IPS-18c (cell line): ENCODE measurements around the gene TNNT2.

Source experiments
- H3K4me3 ChIP-seq: 2 replicates; pipeline ENCODE4 v1.7.0; 2013; ENCODE audit warnings: low read depth, mild to moderate bottlenecking, low read length, moderate library complexity; ENCODE audit not compliant: insufficient read depth
- H3K9me3 ChIP-seq: one replicate; pipeline ENCODE4 v1.6.1; 2013; ENCODE audit warnings: mild to moderate bottlenecking, low read length, moderate library complexity; ENCODE audit not compliant: control insufficient read depth, insufficient read depth

The TNNT2 gene

GRCh38 chr1:201353186-201353940 is 24.1 kb downstream of the TNNT2 start:
- Histone ChIP-seq H3K4me3 (no peak overlapping the region), H3K9me3 (peaks cover 2% of the 10 kb centered on the region)

GRCh38 chr1:201351617-201352016 is 25.9 kb downstream of the TNNT2 start:
- H3K9me3 ChIP-seq, result peaks cover 2% of the 10 kb centered on the region
- H3K4me3 ChIP-seq, result no peak overlapping the region

GRCh38 chr1:201350884-201351283 is 26.6 kb downstream of the TNNT2 start:
- Histone ChIP-seq H3K4me3 (no peak overlapping the region), H3K9me3 (peaks cover 2% of the 10 kb centered on the region)

- H3K9me3 ChIP-seq, result peaks cover 2% of the 10 kb centered on the region
- H3K4me3 ChIP-seq, result no peak overlapping the region
Measured at GRCh38 chr1:201350361-201350725, 27.1 kb downstream of the TNNT2 start.

GRCh38 chr1:201349092-201349491 is 28.4 kb downstream of the TNNT2 start:
- peaks cover 2% of the 10 kb centered on the region for H3K9me3 ChIP-seq
- H3K4me3 ChIP-seq, result no peak overlapping the region

- Histone ChIP-seq H3K4me3 (no peak overlapping the region), H3K9me3 (no peaks in the 10 kb centered on the region)
Measured at GRCh38 chr1:201348211-201348566, 29.3 kb downstream of the TNNT2 start.

GRCh38 chr1:201347498-201348210 is 29.8 kb downstream of the TNNT2 start:
- H3K9me3 ChIP-seq, result no peaks in the 10 kb centered on the region
- H3K4me3 ChIP-seq, result no peak overlapping the region

GRCh38 chr1:201346987-201347386 is 30.5 kb downstream of the TNNT2 start:
- Histone ChIP-seq H3K4me3 (no peak overlapping the region), H3K9me3 (no peaks in the 10 kb centered on the region)

- Histone ChIP-seq H3K4me3 (no peak overlapping the region), H3K9me3 (no peaks in the 10 kb centered on the region)
Measured at GRCh38 chr1:201346337-201346939, 31.0 kb downstream of the TNNT2 start.

- H3K9me3 ChIP-seq, result no peaks in the 10 kb centered on the region
- H3K4me3 ChIP-seq, result no peak overlapping the region
Measured at GRCh38 chr1:201345081-201345355, 32.5 kb downstream of the TNNT2 start.

- Histone ChIP-seq H3K9me3 (no peaks in the 10 kb centered on the region), H3K4me3 (no peak overlapping the region)
Measured at GRCh38 chr1:201344206-201345080, 33.0 kb downstream of the TNNT2 start.

GRCh38 chr1:201341377-201341776 is 36.1 kb downstream of the TNNT2 start:
- Histone ChIP-seq H3K9me3 (peaks cover 2% of the 10 kb centered on the region), H3K4me3 (no peak overlapping the region)

- Histone ChIP-seq H3K9me3 (peaks cover 2% of the 10 kb centered on the region), H3K4me3 (no peak overlapping the region)
Measured at GRCh38 chr1:201336711-201337450, 40.6 kb downstream of the TNNT2 start.

- H3K9me3 ChIP-seq, result peaks cover 2% of the 10 kb centered on the region
- H3K4me3 ChIP-seq, result no peak overlapping the region
Measured at GRCh38 chr1:201335901-201336300, 41.6 kb downstream of the TNNT2 start.

- Histone ChIP-seq H3K9me3 (peaks cover 2% of the 10 kb centered on the region), H3K4me3 (no peak overlapping the region)
Measured at GRCh38 chr1:201335174-201335870, 42.2 kb downstream of the TNNT2 start.

GRCh38 chr1:201334325-201335173 is 42.9 kb downstream of the TNNT2 start:
- peaks cover 2% of the 10 kb centered on the region for H3K9me3 ChIP-seq
- no peak overlapping the region for H3K4me3 ChIP-seq
